HG03460 (cell line): Measurements from ENCODE around the gene QPCTL.
A peak's percentile ranks its signal among the peaks of the same experiment; 100 is the strongest.
"Not testable (repeated sequence)": the region's sequence is repeated elsewhere in the genome, so short reads cannot be mapped to it uniquely, and the experiment has no call there.

Experiments
- ATAC-seq: cut with Tn5 transposase; IDR thresholded peaks from one replicate; pipeline ENCODE4 v1.9.1; 2021; ENCODE audit not compliant: unreplicated experiment

The QPCTL gene

DNA sequence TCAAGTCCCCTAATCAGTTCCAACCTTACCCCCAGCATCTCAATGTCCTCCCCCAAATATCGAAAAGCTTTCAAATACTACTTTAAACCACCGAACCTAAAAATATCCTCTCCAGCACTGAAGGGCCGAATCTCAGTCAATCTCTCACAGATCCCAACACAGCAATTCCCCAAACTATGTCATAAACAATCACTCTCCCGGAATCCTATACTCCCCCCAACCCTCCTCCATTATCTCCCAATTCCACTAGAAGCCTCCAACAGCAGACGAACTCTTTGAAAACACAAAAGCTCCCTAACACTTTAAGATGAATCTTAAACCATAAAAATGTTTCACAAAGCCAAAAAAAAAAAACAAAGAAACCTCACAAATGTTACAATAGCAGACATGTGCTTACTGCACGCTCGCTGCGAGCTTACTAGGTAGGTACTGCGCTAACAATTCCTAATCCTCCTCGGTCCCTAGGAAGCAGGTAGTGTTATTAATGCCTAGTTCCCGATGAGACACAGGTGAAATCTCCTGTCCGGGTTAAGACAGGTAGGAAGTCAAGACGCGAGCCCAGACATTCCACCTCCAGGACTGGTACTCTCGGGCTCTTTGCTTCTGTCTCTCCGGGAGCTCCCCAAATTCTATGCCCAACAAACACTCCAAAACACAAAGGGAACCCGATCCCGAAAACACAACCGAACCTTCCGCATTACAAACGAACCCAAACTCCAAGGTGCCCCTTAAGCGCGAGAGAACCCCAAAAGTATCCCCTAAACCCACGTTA lies 24.1 kb downstream of the QPCTL start:
- ATAC-seq, result no peak

DNA sequence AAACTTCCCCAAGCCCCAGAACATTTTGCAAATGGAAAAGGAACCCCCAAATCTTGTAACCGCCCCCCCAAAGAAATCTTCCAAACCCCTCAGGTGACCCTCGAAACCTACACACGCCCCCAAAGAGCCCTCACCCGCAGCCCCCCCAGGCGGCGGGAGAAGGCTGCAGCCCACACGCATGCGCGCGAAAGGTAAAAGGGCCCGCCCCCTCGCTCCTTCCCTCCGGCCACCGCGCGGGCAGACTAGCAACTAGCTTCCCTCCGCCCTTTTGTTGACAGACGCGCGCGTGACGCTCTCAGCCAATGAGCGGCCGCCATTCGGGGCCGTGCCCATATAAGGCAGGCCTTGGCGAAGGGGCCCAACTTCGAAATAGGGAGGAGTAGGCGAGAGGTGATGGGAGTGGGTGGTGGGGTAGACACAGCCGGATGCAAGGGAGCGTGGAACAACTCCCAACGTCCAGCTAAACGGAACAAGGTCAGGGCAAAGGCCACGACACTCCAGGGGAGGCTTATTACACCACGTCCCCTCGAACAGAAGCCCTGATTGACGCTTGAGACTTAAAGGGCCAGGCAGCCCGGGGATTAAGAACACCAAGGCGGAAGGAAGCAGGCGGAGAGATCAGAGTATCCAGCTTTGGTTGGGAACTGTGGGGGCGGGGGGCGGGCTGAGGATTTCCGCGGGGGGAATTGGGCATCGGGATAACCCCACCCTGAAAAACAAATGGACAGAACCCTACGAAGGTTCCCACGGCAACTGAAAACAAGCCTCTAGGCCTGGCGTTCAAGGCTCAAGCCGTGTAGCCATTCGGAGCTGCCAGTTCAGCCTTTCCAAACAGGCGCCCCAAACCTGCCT lies 24.9 kb downstream of the QPCTL start:
- peak; percentile 91 for ATAC-seq

GRCh38 chr19:45717983-45718650 lies 25.7 kb downstream of the QPCTL start:
- no peak for ATAC-seq

DNA sequence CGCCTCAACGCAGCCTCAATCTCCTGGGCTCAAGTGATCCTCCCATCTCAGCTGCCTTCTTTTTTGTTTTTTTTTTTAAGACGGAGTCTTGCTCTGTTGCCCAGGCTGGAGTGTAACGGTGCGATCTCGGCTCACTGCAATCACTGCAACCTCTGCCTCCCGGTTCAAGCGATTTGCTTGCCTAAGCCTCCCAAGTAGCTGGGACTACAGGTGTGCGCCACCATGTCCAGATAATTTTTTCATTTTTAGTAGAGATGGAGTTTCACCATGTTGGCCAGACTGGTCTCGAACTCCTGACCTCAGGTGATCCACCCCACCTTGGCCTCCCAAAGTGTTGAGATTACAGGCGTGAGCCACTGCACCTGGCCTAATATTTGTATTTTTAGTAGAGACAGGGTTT lies 27.6 kb downstream of the QPCTL start:
- ATAC-seq, result not testable (repeated sequence)

DNA sequence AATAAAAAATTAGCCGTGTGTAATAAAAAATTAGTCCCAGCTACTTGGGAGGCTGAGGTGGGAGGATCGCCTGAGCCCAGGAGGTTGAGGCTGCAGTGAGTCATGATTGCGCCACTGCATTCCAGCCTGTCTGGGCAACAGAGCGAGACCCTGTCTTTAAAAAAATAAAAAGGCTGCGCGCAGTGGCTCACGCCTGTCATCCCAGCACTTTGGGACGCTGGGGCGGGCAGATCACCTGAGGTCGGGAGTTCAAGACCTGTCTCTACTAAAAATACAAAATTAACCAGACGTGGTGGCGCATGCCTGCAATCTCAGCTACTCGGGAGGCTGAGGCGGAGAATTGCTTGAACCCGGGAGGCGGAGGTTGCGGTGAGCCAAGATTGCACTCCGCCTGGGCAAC lies 36.2 kb downstream of the QPCTL start:
- ATAC-seq, result not testable (repeated sequence)

DNA sequence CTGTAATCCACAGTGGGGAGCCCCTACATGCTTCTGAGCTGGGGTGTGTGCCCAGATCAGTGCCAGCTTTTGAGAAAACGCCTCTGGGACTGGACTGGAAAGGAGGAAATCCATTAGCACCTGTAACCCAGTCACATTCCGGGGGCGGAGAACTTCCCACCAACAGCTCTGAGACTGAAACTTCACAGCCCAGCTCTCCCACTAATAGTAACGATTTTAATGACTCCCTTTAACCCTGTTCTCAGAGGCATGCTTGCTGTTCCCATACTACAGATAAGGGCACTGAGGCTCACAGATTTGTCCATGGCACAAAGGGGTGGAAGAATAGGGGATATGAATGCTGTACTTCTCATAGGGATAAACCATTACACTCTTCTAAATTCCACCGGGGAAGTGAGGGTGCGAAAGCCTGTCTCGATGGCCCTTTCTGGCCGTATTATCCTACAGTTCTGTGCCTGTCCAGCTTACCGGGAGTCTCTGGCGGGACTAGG lies 37.4 kb downstream of the QPCTL start:
- no peak for ATAC-seq

DNA sequence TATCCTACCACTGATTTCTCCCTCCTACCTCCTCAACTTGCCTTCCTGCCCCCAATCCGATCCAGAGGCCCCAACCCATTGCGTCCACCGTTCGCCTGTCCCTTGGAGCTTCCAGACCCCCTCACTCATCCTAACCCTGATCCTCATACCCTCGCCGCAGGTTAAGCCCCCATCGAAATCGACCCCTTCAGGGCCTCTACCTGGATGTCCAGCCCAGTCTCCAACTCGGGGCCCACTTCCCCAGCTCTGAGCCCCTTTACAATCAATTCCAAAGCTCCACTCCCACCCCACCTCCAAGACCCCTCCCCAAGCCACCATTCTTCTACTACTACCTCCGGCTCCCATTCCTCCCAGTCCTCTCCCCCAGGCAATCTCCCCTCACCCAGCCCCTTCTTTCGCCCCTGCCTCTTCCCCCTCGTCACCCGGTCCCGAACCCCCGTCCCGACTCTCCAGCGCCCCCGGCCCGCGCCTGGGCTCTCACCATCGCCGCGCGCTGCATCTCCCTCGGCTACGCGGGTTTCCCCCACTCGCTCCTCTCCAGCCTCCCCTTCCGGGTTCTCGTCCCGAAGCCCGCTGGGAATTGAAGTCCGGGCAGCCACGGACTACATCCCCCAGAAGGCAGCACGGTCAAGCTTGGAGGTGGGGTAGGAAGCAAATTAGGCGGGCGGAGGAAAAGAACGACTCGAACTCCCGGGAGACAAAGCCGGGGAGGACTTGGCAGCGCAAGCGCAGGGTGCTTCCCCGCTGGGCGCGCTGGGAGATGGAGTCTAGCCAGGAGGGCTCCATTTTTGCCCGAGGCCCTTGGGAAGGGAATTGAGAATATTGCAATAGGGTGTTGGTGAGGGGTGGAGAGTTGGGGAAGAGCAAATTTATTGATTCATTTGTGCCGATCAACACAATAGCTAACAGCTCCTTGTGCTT lies 38.2 kb downstream of the QPCTL start, which contains the start of gene FBXO46:
Gene FBXO46 (minus strand): TSS at position 529 of the 921 bp plus-strand sequence. CDS start 17,401 bp downstream, outside the sequence.
- peak; percentile 90 for ATAC-seq

- no peak for ATAC-seq
Observed at GRCh38 chr19:45733160-45733810, 40.8 kb downstream of the QPCTL start, which contains the start of gene MEIOSIN. Gene MEIOSIN, plus strand, starts transcription at chr19:45733439. Its CDS starts 1,938 bp downstream, at chr19:45735377.

GRCh38 chr19:45739498-45740439 lies 47.3 kb downstream of the QPCTL start:
- ATAC-seq, result no peak

GRCh38 chr19:45742969-45743368 lies 50.5 kb downstream of the QPCTL start:
- no peak for ATAC-seq

DNA sequence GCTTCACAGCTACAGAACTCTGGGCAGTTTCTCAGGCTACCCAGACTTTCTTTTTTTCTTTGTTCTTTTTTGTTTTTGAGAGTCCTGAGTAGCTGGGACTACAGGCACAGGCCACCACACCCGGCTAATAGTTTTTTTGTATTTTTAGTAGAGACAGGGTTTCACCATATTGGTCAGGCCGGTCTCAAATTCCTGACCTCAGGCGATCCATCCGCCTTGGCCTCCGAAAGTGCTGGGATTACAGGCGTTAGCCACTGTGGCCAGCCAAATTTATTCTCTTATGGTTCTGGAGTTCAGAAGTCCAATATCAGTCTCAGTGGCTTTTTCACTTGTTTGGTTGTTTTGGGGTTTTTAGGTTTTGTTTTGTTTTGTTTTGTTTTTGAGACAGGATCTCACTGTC lies 53.1 kb downstream of the QPCTL start:
- no peak for ATAC-seq

GRCh38 chr19:45746866-45747265 lies 54.4 kb downstream of the QPCTL start:
- ATAC-seq, result no peak

DNA sequence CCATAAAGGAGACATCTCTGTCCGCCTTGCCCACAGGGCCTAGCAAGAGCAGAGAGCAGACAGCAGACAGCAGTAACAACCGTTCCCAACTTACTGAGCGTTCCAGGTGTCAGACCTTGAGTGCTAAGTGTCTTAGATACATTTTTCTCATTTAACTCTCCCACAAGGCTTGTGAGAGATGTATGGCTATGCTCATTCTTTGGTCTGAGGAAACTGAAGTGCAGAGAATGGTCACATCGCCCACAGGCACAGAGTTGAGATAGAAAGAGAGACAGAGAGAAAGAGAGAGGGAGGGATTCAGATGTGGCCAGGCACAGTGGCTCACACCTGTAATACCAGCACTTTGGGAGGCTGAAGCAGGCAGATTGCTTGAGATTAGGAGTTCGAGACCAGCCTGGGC lies 55.0 kb downstream of the QPCTL start:
- ATAC-seq, result no peak

GRCh38 chr19:45751483-45751882 lies 59.0 kb downstream of the QPCTL start:
- not testable (repeated sequence) for ATAC-seq

GRCh38 chr19:45752639-45753038 lies 60.2 kb downstream of the QPCTL start:
- no peak for ATAC-seq

- ATAC-seq, result no peak
Observed at GRCh38 chr19:45753548-45753947, 61.1 kb downstream of the QPCTL start.
